K562 (cell line): ENCODE results near the gene ACSS2. TPM values are rescaled to one million over a fixed set of nuclear protein-coding genes. Genes with fewer than 3 reads are reported as not detected.
A peak's percentile ranks its signal among the peaks of the same experiment; 100 is the strongest.

Experiments
- ATF7 ChIP-seq: fragments of 450-650 bp; IDR thresholded peaks from 2 replicates; pipeline ENCODE4 v1.7.1; 2014; ENCODE audit warnings: mild to moderate bottlenecking, moderate library complexity
- CBX2 ChIP-seq: fragments of 200-600 bp; sonication (generic); IDR thresholded peaks from one replicate; pipeline ENCODE4 v1.6.1; 2012; ENCODE audit warnings: mild to moderate bottlenecking, low read length, inconsistent platforms; ENCODE audit not compliant: insufficient read depth, poor library complexity, severe bottlenecking
- CC2D1A ChIP-seq: fragments of 450-650 bp; IDR thresholded peaks from 2 replicates; pipeline ENCODE4 v1.6.1; 2017; ENCODE audit warnings: mild to moderate bottlenecking
- CEBPZ ChIP-seq: fragments of 150-350 bp; IDR thresholded peaks from 2 replicates; pipeline ENCODE4 v1.6.1; 2014; ENCODE audit warnings: low read depth, mild to moderate bottlenecking, low read length, borderline replicate concordance
- CTBP1 ChIP-seq: fragments of 450-650 bp; IDR thresholded peaks from 2 replicates; pipeline ENCODE4 v1.6.1; 2016; ENCODE audit warnings: borderline replicate concordance
- MAFK ChIP-seq: IDR thresholded peaks from 2 replicates; pipeline ENCODE4 v1.6.1; 2011; ENCODE audit warnings: low read length, improper control_type of control experiment
- OTX1 ChIP-seq: fragments of 450-650 bp; formaldehyde crosslinking; IDR thresholded peaks from 2 replicates; pipeline ENCODE4 v1.4.0; 2022; ENCODE audit warnings: mild to moderate bottlenecking
- SMARCA4 ChIP-seq: fragments of 450-650 bp; IDR thresholded peaks from 2 replicates; pipeline ENCODE4 v1.6.1; 2016
- TARDBP ChIP-seq: fragments of 450-650 bp; IDR thresholded peaks from 2 replicates; pipeline ENCODE4 v1.6.1; 2016
- TRIM24 ChIP-seq, 2 experiments: fragments of 450-650 bp; IDR thresholded peaks; 2 replicates each; pipeline ENCODE4 v1.6.1; 2016
- ZBTB33 ChIP-seq: sonication (generic); formaldehyde crosslinking; IDR thresholded peaks from 2 replicates; pipeline ENCODE4 v1.8.1; 2023; ENCODE audit warnings: mild to moderate bottlenecking, missing genetic modification reagents
- ZKSCAN8 ChIP-seq: fragments of 200-800 bp; sonication (Bioruptor generic); IDR thresholded peaks from 2 replicates; pipeline ENCODE4 v1.6.1; 2016; ENCODE audit warnings: missing genetic modification characterization, missing compliant biosample characterization
- ZNF253 ChIP-seq: fragments of 250-450 bp; sonication (Bioruptor Pico); conservative IDR thresholded peaks from 2 replicates; pipeline ENCODE4 v1.6.1; 2021; ENCODE audit warnings: mild to moderate bottlenecking
- ZNF449 ChIP-seq: fragments of 250-450 bp; sonication (Bioruptor Pico); IDR thresholded peaks from 2 replicates; pipeline ENCODE4 v1.8.0; 2022; ENCODE audit warnings: moderate library complexity, mild to moderate bottlenecking, inconsistent platforms
- ZNF75A ChIP-seq: fragments of 450-650 bp; formaldehyde crosslinking; IDR thresholded peaks from 2 replicates; pipeline ENCODE4 v1.4.0; 2020; ENCODE audit warnings: mild to moderate bottlenecking
- polyA plus RNA-seq, 8 experiments: library from polyadenylated mRNA; depleted of rRNA in 4 of 8; stranded (reverse) in 5 of 8; unstranded in 3 of 8; fragments of >200 nt; fragmentation: Nextera tagmentation in 2 of 8; fragmentation: Illumina TruSeq in 1 of 8; extraction: Ambion mirVana in 2 of 8; extraction: Trizol in 1 of 8; gene quantifications; 2 replicates each; pipeline versions ENCODE4 v1.2.1 to v1.2.3, GENCODE V29; 2011 to 2014; ENCODE audit warnings: inconsistent platforms in 1 of 8, missing spikeins in 1 of 8
- total RNA-seq, 7 experiments: library from RNA; depleted of rRNA in 6 of 7; stranded (reverse); fragments of >200 nt in 6 of 7; fragmentation: Illumina TruSeq in 2 of 7; extraction: Trizol in 2 of 7; gene quantifications; 2 replicates each; pipeline versions ENCODE4 v1.2.1 to v1.2.3, GENCODE V29; 2011 to 2021; ENCODE audit warnings: low replicate concordance in 1 of 7
- TF ChIP-seq, protein P1 (sequence below): fragments of 450-650 bp; IDR thresholded peaks from 2 replicates; pipeline ENCODE4 v1.6.1; 2016; ENCODE audit warnings: antibody characterized with exemption
- TF ChIP-seq, protein P2 (sequence below): fragments of 450-650 bp; formaldehyde crosslinking; conservative IDR thresholded peaks from 2 replicates; pipeline ENCODE4 v1.4.0; 2022; ENCODE audit warnings: mild to moderate bottlenecking, missing genetic modification characterization
- TF ChIP-seq, protein P3 (sequence below): fragments of 450-650 bp; IDR thresholded peaks from 2 replicates; pipeline ENCODE4 v1.6.1; 2014; ENCODE audit warnings: low read depth, mild to moderate bottlenecking, moderate library complexity, borderline replicate concordance

The ACSS2 gene
- total and polyA plus RNA-seq, 9 of the 15 experiments (the other 6 are each of a cell fraction or from before 2014, with no cell fraction given) = 21.9 to 246 (median 66.2) TPM

- TF ChIP-seq, protein P1, sequence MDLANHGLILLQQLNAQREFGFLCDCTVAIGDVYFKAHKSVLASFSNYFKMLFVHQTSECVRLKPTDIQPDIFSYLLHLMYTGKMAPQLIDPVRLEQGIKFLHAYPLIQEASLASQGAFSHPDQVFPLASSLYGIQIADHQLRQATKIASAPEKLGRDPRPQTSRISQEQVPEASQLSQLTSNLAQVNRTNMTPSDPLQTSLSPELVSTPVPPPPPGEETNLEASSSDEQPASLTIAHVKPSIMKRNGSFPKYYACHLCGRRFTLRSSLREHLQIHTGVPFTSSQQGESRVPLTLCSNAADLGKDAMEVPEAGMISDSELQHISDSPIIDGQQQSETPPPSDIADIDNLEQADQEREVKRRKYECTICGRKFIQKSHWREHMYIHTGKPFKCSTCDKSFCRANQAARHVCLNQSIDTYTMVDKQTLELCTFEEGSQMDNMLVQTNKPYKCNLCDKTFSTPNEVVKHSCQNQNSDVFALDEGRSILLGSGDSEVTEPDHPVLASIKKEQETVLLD = peak; percentile 41; the same call in 1 of the 2 replicates
- TF ChIP-seq ZNF75A (CRISPR knock-in tag) (no peak), CEBPZ (no peak), ZNF253 (CRISPR knock-in tag) (no peak), TARDBP (no peak), CC2D1A (peak; percentile 84; the same call in 1 of the 2 replicates), ATF7 (peak; percentile 42; the same call in 1 of the 2 replicates), SMARCA4 (peak; percentile 95), ZBTB33 (CRISPR knock-in tag) (no peak), ZKSCAN8 (CRISPR knock-in tag) (0 out of 2 replicates have a peak, but pooled peaks have one; percentile 43), TRIM24 (IDR thresholded peaks at IDR 0.05) (peak; percentile 95 to 98), OTX1 (CRISPR knock-in tag) (0 out of 2 replicates have a peak, but pooled peaks have one; percentile 24), CBX2 (no peak), CTBP1 (peak; percentile 60; the same call in 1 of the 2 replicates), MAFK (peak; percentile 44; the same call in 1 of the 2 replicates), ZNF449 (CRISPR knock-in tag) (no peak)
- TF ChIP-seq, protein P2, sequence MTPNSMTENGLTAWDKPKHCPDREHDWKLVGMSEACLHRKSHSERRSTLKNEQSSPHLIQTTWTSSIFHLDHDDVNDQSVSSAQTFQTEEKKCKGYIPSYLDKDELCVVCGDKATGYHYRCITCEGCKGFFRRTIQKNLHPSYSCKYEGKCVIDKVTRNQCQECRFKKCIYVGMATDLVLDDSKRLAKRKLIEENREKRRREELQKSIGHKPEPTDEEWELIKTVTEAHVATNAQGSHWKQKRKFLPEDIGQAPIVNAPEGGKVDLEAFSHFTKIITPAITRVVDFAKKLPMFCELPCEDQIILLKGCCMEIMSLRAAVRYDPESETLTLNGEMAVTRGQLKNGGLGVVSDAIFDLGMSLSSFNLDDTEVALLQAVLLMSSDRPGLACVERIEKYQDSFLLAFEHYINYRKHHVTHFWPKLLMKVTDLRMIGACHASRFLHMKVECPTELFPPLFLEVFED (CRISPR knock-in tag) = 0 out of 2 replicates have a peak, but pooled peaks have one; percentile 54
- TF ChIP-seq, protein P3, sequence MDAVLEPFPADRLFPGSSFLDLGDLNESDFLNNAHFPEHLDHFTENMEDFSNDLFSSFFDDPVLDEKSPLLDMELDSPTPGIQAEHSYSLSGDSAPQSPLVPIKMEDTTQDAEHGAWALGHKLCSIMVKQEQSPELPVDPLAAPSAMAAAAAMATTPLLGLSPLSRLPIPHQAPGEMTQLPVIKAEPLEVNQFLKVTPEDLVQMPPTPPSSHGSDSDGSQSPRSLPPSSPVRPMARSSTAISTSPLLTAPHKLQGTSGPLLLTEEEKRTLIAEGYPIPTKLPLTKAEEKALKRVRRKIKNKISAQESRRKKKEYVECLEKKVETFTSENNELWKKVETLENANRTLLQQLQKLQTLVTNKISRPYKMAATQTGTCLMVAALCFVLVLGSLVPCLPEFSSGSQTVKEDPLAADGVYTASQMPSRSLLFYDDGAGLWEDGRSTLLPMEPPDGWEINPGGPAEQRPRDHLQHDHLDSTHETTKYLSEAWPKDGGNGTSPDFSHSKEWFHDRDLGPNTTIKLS = peak; percentile 75; the same call in 1 of the 2 replicates
Observed at GRCh38 chr20:34888468-34888867, 12.1 kb downstream of the ACSS2 start (continued).
